OCI-LY7 (cell line): ENCODE measurements around the gene AUTS2.

Experiments
- CTCF ChIP-seq: fragments of 200-600 bp; sonication (generic); conservative IDR thresholded peaks from 2 replicates; pipeline ENCODE4 v1.5.1; 2014; ENCODE audit warnings: mild to moderate bottlenecking, antibody characterized with exemption, low read length, moderate library complexity, mixed read lengths
- EZH2phosphoT487 ChIP-seq: fragments of 200-600 bp; sonication (generic); IDR thresholded peaks from 2 replicates; pipeline ENCODE4 v1.6.1; 2018; ENCODE audit warnings: low read depth, borderline replicate concordance, mild to moderate bottlenecking, mixed run types, antibody characterized with exemption, low read length, moderate library complexity, mixed read lengths

GRCh38 chr7:69735582-69735981, 137.3 kb downstream of the AUTS2 start:
- TF ChIP-seq CTCF (no peak), EZH2phosphoT487 (no peak)
